HG03575 (cell line): Measurements from ENCODE around the gene SLC66A3.

Source experiments
- ATAC-seq: cut with Tn5 transposase; IDR thresholded peaks from one replicate; pipeline ENCODE4 v1.9.1; 2021; ENCODE audit not compliant: unreplicated experiment, insufficient number of reproducible peaks, low FRiP score; ENCODE audit errors: extremely low read depth

Gene SLC66A3

GRCh38 chr2:11155381-11156035, at the start of gene SLC66A3:
SLC66A3 (plus strand) TSS chr2:11155467; CDS start chr2:11155547, 80 bp downstream.
- ATAC-seq = peak; percentile 41

GRCh38 chr2:11109002-11109401, 46.3 kb upstream of the SLC66A3 start:
- no peak for ATAC-seq

GRCh38 chr2:11112870-11113428, 42.3 kb upstream of the SLC66A3 start:
- ATAC-seq = no peak

- no peak for ATAC-seq
Measured at GRCh38 chr2:11117776-11118175, 37.5 kb upstream of the SLC66A3 start.

GRCh38 chr2:11118761-11119160, 36.5 kb upstream of the SLC66A3 start:
- no peak for ATAC-seq

- no peak for ATAC-seq
Measured at GRCh38 chr2:11121099-11121822, 34.0 kb upstream of the SLC66A3 start.

GRCh38 chr2:11121823-11122155, 33.5 kb upstream of the SLC66A3 start:
- ATAC-seq = no peak

- ATAC-seq = no peak
Measured at GRCh38 chr2:11122380-11122779, 32.9 kb upstream of the SLC66A3 start.

GRCh38 chr2:11123001-11123809, 32.1 kb upstream of the SLC66A3 start:
- ATAC-seq = no peak

- no peak for ATAC-seq
Measured at GRCh38 chr2:11123856-11124759, 31.2 kb upstream of the SLC66A3 start.

GRCh38 chr2:11124760-11125068, 30.6 kb upstream of the SLC66A3 start:
- no peak for ATAC-seq

GRCh38 chr2:11127761-11128160, 27.5 kb upstream of the SLC66A3 start:
- ATAC-seq = no peak

- ATAC-seq = no peak
Measured at GRCh38 chr2:11128243-11128951, 26.9 kb upstream of the SLC66A3 start.

GRCh38 chr2:11129598-11130449, 25.4 kb upstream of the SLC66A3 start:
- ATAC-seq = peak; percentile 45

- ATAC-seq = no peak
Measured at GRCh38 chr2:11131166-11131920, 23.9 kb upstream of the SLC66A3 start.

- no peak for ATAC-seq
Measured at GRCh38 chr2:11132036-11132671, 23.1 kb upstream of the SLC66A3 start.
